SK-N-SH (cell line): ENCODE results near the gene SORBS2. TPM values are rescaled to one million over a fixed set of nuclear protein-coding genes. Genes with fewer than 3 reads are reported as not detected.

Source experiments
- CTCF ChIA-PET: fragments of 300-600, 350-600 bp; formaldehyde crosslinking; extraction: SDS; loops from one replicate; lab custom pipeline; 2021; lab: Yijun Ruan, JAX
- POLR2A ChIA-PET: fragments of 350-600 bp; sonication (Branson Sonifier 250); formaldehyde crosslinking; extraction: SDS; loops from one replicate; lab custom pipeline; 2020; ENCODE audit warnings: antibody characterized with exemption, inconsistent platforms; lab: Yijun Ruan, JAX
- DNase-seq: peaks from one replicate; pipeline ENCODE4 v3.0.0; 2012
- H2AFZ ChIP-seq: fragments of 200-600 bp; sonication (generic); 2 replicates; pipeline ENCODE4 v1.8.1; 2016; ENCODE audit warnings: antibody characterized with exemption, mild to moderate bottlenecking, low read depth
- H3F3A ChIP-seq: fragments of 200-600 bp; sonication (generic); replicated peaks from 2 replicates; pipeline ENCODE3; 2016; ENCODE audit warnings: antibody characterized with exemption, mild to moderate bottlenecking; ENCODE audit not compliant: insufficient read depth
- H3K27ac ChIP-seq, 2 experiments: fragments of 200-500 bp in 1 of 2; fragments of 200-600 bp in 1 of 2; sonication (Bioruptor generic) in 1 of 2; sonication (generic), shearing (Covaris generic) in 1 of 2; 2 replicates each; pipeline versions ENCODE4 v1.5.1 to v1.6.1; 2014 to 2016; ENCODE audit warnings: low read depth in 2 of 2, inconsistent platforms in 1 of 2, low read length in 1 of 2, mild to moderate bottlenecking in 1 of 2, mixed read lengths in 1 of 2
- H3K27me3 ChIP-seq: fragments of 200-600 bp; sonication (generic), shearing (Covaris generic); 2 replicates; pipeline ENCODE4 v1.6.1; 2016; ENCODE audit warnings: mixed run types; ENCODE audit not compliant: insufficient read depth
- H3K36me3 ChIP-seq, 2 experiments: fragments of 200-500 bp in 1 of 2; fragments of 200-600 bp in 1 of 2; sonication (Bioruptor generic) in 1 of 2; sonication (generic) in 1 of 2; replicated peaks in 1 of 2; 2 replicates each; pipeline versions ENCODE3 to v1.5.1; 2014 to 2016; ENCODE audit warnings: low read length in 1 of 2, mild to moderate bottlenecking in 1 of 2; ENCODE audit not compliant: insufficient read depth in 2 of 2, control insufficient read depth in 1 of 2
- H3K4me1 ChIP-seq, 2 experiments: fragments of 200-500 bp in 1 of 2; fragments of 200-600 bp in 1 of 2; sonication (Bioruptor generic) in 1 of 2; sonication (generic), shearing (Covaris generic) in 1 of 2; 2 replicates each; pipeline versions ENCODE4 v1.5.1 to v1.6.1; 2014 to 2016; ENCODE audit warnings: low read depth in 1 of 2, low read length in 1 of 2, mixed run types in 1 of 2; ENCODE audit not compliant: insufficient read depth in 2 of 2, control insufficient read depth in 1 of 2
- H3K4me2 ChIP-seq: fragments of 200-600 bp; sonication (generic), shearing (Covaris generic); 2 replicates; pipeline ENCODE4 v1.6.1; 2017; ENCODE audit warnings: mixed run types
- H3K4me3 ChIP-seq, 2 experiments: fragments of 200-500 bp in 1 of 2; fragments of 200-600 bp in 1 of 2; sonication (Bioruptor generic) in 1 of 2; sonication (generic), shearing (Covaris generic) in 1 of 2; 2 replicates each; pipeline versions ENCODE4 v1.5.1 to v1.8.1; 2014 to 2016; ENCODE audit warnings: low read depth in 2 of 2, inconsistent platforms in 1 of 2, low read length in 1 of 2, mild to moderate bottlenecking in 1 of 2, mixed read lengths in 1 of 2, moderate library complexity in 1 of 2
- H3K79me2 ChIP-seq: fragments of 200-600 bp; sonication (generic); 2 replicates; pipeline ENCODE4 v1.8.1; 2017; ENCODE audit warnings: mild to moderate bottlenecking; ENCODE audit not compliant: insufficient read depth
- H3K9ac ChIP-seq: fragments of 200-600 bp; sonication (generic); 2 replicates; pipeline ENCODE4 v1.6.1; 2017; ENCODE audit warnings: mixed run types
- H3K9me2 ChIP-seq: fragments of 200-600 bp; sonication (generic); 2 replicates; pipeline ENCODE4 v1.6.1; 2017; ENCODE audit warnings: mixed run types
- H3K9me3 ChIP-seq: fragments of 200-600 bp; sonication (generic); 2 replicates; pipeline ENCODE4 v1.6.1; 2017; ENCODE audit warnings: mixed run types, mild to moderate bottlenecking, moderate library complexity
- H4K20me1 ChIP-seq: fragments of 200-600 bp; sonication (generic); 2 replicates; pipeline ENCODE4 v1.6.1; 2017; ENCODE audit warnings: mild to moderate bottlenecking, mixed run types; ENCODE audit not compliant: insufficient read depth
- CTCF ChIP-seq: fragments of 200-600 bp; sonication (generic); IDR thresholded peaks from 2 replicates; pipeline ENCODE4 v1.6.1; 2017; ENCODE audit warnings: antibody characterized with exemption, mild to moderate bottlenecking, moderate library complexity
- FOSL2 ChIP-seq: IDR thresholded peaks from 2 replicates; pipeline ENCODE4 v1.4.0; 2012; ENCODE audit warnings: low read depth, mild to moderate bottlenecking, moderate library complexity, borderline replicate concordance
- GATA2 ChIP-seq: sonication (generic); formaldehyde crosslinking; IDR thresholded peaks from 2 replicates; pipeline ENCODE4 v1.5.0; 2020; ENCODE audit warnings: mild to moderate bottlenecking, missing genetic modification reagents
- IRF3 ChIP-seq: fragments of 150-350 bp; IDR thresholded peaks from 2 replicates; pipeline ENCODE4 v1.6.1; 2016; ENCODE audit warnings: mild to moderate bottlenecking, low read depth, low read length
- JUND ChIP-seq: IDR thresholded peaks from 2 replicates; pipeline ENCODE4 v1.4.0; 2012
- MXI1 ChIP-seq: IDR thresholded peaks from 2 replicates; pipeline ENCODE4 v1.6.1; 2012; ENCODE audit warnings: mild to moderate bottlenecking, low read depth, low read length, improper control_type of control experiment
- NFIC ChIP-seq: IDR thresholded peaks from 2 replicates; pipeline ENCODE4 v1.4.0; 2012; ENCODE audit warnings: borderline replicate concordance
- RXRA ChIP-seq: IDR thresholded peaks from 2 replicates; pipeline ENCODE4 v1.4.0; 2012; ENCODE audit warnings: low read depth, mild to moderate bottlenecking, borderline replicate concordance
- TEAD4 ChIP-seq: IDR thresholded peaks from 2 replicates; pipeline ENCODE4 v1.4.0; 2012; ENCODE audit warnings: mild to moderate bottlenecking, borderline replicate concordance; ENCODE audit not compliant: insufficient read depth
- USF2 ChIP-seq: fragments of 150-350 bp; IDR thresholded peaks from 2 replicates; pipeline ENCODE4 v1.6.1; 2017; ENCODE audit warnings: antibody characterized with exemption, low read length, low read depth, borderline replicate concordance
- YY1 ChIP-seq: IDR thresholded peaks from 2 replicates; pipeline ENCODE4 v1.4.0; 2012; ENCODE audit warnings: low read depth, mild to moderate bottlenecking
- WGBS: methylation state at CpG from one replicate; pipeline ENCODE4 v1.1.6; 2017; ENCODE audit warnings: low lambda C conversion rate; 5-methylcytosine and 5-hydroxymethylcytosine counted together
- polyA plus RNA-seq, 3 experiments: library from polyadenylated mRNA; depleted of rRNA; stranded (reverse); fragments of >200 nt; gene quantifications; 2 replicates each; pipeline ENCODE4 v1.2.3, GENCODE V29; 2012

The SORBS2 gene
- polyA plus RNA-seq, 1 of the 3 experiments (the other 2 are of a cell fraction) = 2.5 TPM

DNA sequence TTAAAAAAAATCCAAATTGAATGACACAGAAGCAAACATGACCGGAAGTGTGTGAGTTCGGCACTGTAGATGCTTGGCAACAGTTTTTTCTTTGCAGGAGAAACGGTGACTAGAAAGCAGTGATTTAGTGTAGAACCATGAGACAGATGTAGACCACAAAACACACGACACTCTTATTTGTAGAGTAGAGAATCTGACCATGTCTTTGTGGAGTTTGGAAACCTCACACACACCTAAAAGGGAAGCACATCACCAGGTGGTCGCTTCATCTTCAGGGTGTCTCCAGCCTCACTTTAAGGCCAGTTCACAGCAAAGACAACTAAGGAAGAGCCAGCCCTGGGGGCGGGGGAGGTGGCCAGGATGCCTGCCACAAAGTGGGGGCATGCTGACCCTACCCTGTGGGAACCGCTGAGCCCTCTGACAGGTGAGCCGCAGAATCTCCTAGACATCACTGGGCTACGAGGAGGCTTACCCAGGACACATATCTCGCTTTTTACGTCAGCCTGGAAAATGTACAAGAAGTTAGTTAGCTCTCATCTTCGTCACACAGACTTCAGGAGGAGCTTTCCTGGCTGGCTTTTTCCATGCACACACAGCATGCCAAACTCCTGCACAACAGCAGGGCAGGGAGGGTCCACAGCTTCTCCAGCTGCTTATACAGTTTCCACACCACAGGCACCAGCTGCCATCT lies 212.3 kb downstream of the SORBS2 start:
- POLR2A ChIA-PET = interaction anchor here (0.7 kb wide), 1 partner anchor 142 kb away, joined by 4 read pairs; no protein-coding TSS in a partner anchor
- no peaks in the 10 kb centered on the region for H3K36me3 ChIP-seq
- 79% methylated on average over 11 of the region's 12 CpGs for WGBS

More for the DNA sequence above, 212.3 kb downstream of the SORBS2 start:
- Histone ChIP-seq H3K4me2 (no peak overlapping the region), H3K27me3 (no peaks in the 10 kb centered on the region)
- CTCF ChIA-PET = interaction anchor here (1.1 to 3.2 kb wide), 4 partner anchors 127 to 438 kb away, joined by 3 to 38 read pairs (median 10); no protein-coding TSS in a partner anchor
- TF ChIP-seq MXI1 = no peak
- no peak for TF ChIP-seq RXRA
- no peak for TF ChIP-seq TEAD4
- no peak for TF ChIP-seq JUND
- no peak for TF ChIP-seq USF2
- TF ChIP-seq GATA2 (CRISPR knock-in tag) = no peak
- no peak for TF ChIP-seq YY1
- no peak for TF ChIP-seq CTCF
- TF ChIP-seq IRF3 = no peak
- no peak for TF ChIP-seq FOSL2
- TF ChIP-seq NFIC = no peak
- TF ChIP-seq, all 33 proteins: peak for 0
- H3K9ac ChIP-seq = no peak overlapping the region
- no peaks in the 10 kb centered on the region for H3K4me1 ChIP-seq
- no peaks in the 10 kb centered on the region for H3K79me2 ChIP-seq
- H3K9me2 ChIP-seq = no peaks in the 10 kb centered on the region
- no peaks in the 10 kb centered on the region for H3K9me3 ChIP-seq
- H2AFZ ChIP-seq = no peak overlapping the region
- H4K20me1 ChIP-seq = no peaks in the 10 kb centered on the region
- H3F3A ChIP-seq = peaks cover 3% of the 10 kb centered on the region
- no peak for DNase-seq
- no peak overlapping the region for H3K27ac ChIP-seq
- H3K4me3 ChIP-seq = no peak overlapping the region
